HEK293 (cell line): ENCODE results near the gene IRAK3.

Experiments
- CTCF ChIA-PET: fragments of 350-600 bp; formaldehyde crosslinking; extraction: SDS; loops from one replicate; lab custom pipeline; 2021; ENCODE audit warnings: antibody characterized with exemption; lab: Yijun Ruan, JAX
- POLR2A ChIA-PET: fragments of 300-600 bp; formaldehyde crosslinking; extraction: SDS; loops from one replicate; lab custom pipeline; 2020; ENCODE audit warnings: antibody characterized with exemption, inconsistent platforms; lab: Yijun Ruan, JAX
- H3K27ac ChIP-seq: fragments of 200-500 bp; sonication (Bioruptor generic); 2 replicates; pipeline ENCODE4 v1.5.1; 2014; ENCODE audit warnings: low read depth, low read length, control low read depth, inconsistent platforms; ENCODE audit errors: extremely low read depth
- H3K36me3 ChIP-seq, 2 experiments: fragments of 200-500 bp in 1 of 2; sonication (Bioruptor generic) in 1 of 2; 1 replicate in 1 of 2; 2 replicates in 1 of 2; pipeline ENCODE4 v1.5.1; 2014 to 2017; ENCODE audit warnings: inconsistent platforms in 2 of 2, low read length in 2 of 2; ENCODE audit not compliant: control insufficient read depth in 2 of 2, insufficient read depth in 1 of 2
- H3K4me1 ChIP-seq: fragments of 200-500 bp; sonication (Bioruptor generic); 2 replicates; pipeline ENCODE4 v1.5.1; 2014; ENCODE audit warnings: mild to moderate bottlenecking, low read length, inconsistent platforms; ENCODE audit not compliant: control insufficient read depth, insufficient read depth
- H3K4me3 ChIP-seq: 2 replicates; pipeline ENCODE4 v1.5.1; 2011; ENCODE audit warnings: low read depth, mild to moderate bottlenecking, control low read depth, low read length, moderate library complexity
- H3K9me3 ChIP-seq: fragments of 200-500 bp; sonication (Bioruptor generic); 2 replicates; pipeline ENCODE4 v1.5.1; 2014; ENCODE audit warnings: low read depth, low read length, inconsistent platforms; ENCODE audit not compliant: control insufficient read depth, insufficient read depth
- GFI1B ChIP-seq: fragments of 450-650 bp; formaldehyde crosslinking; IDR thresholded peaks from 2 replicates; pipeline ENCODE4 v1.5.1; 2016; ENCODE audit warnings: missing biosample characterization, missing genetic modification characterization
- GLIS1 ChIP-seq: fragments of 450-650 bp; formaldehyde crosslinking; IDR thresholded peaks from 2 replicates; pipeline ENCODE4 v1.5.1; 2016; ENCODE audit warnings: missing biosample characterization, missing genetic modification characterization
- MZF1 ChIP-seq: fragments of 450-650 bp; formaldehyde crosslinking; IDR thresholded peaks from 2 replicates; pipeline ENCODE4 v1.5.1; 2017; ENCODE audit warnings: missing biosample characterization, missing genetic modification characterization, borderline replicate concordance
- ZBTB44 ChIP-seq: fragments of 450-650 bp; IDR thresholded peaks from 2 replicates; pipeline ENCODE4 v1.5.1; 2018; ENCODE audit warnings: missing biosample characterization, mild to moderate bottlenecking, missing genetic modification characterization
- ZBTB8A ChIP-seq: fragments of 450-650 bp; formaldehyde crosslinking; IDR thresholded peaks from 2 replicates; pipeline ENCODE4 v1.5.1; 2016; ENCODE audit warnings: missing biosample characterization, missing genetic modification characterization
- ZFP3 ChIP-seq: fragments of 450-650 bp; formaldehyde crosslinking; IDR thresholded peaks from 2 replicates; pipeline ENCODE4 v1.5.1; 2016; ENCODE audit warnings: low read depth, missing biosample characterization, missing genetic modification characterization
- ZNF148 ChIP-seq: fragments of 450-650 bp; formaldehyde crosslinking; IDR thresholded peaks from 2 replicates; pipeline ENCODE4 v1.5.0; 2017; ENCODE audit warnings: missing biosample characterization, missing genetic modification characterization, borderline replicate concordance
- ZNF174 ChIP-seq: fragments of 450-650 bp; formaldehyde crosslinking; IDR thresholded peaks from 2 replicates; pipeline ENCODE4 v1.5.0; 2017; ENCODE audit warnings: missing biosample characterization, mild to moderate bottlenecking, missing genetic modification characterization
- ZNF184 ChIP-seq: fragments of 450-650 bp; IDR thresholded peaks from 2 replicates; pipeline ENCODE4 v1.5.1; 2018; ENCODE audit warnings: missing biosample characterization, mild to moderate bottlenecking, missing genetic modification characterization
- ZNF202 ChIP-seq: fragments of 450-650 bp; formaldehyde crosslinking; IDR thresholded peaks from 2 replicates; pipeline ENCODE4 v1.5.1; 2016; ENCODE audit warnings: missing biosample characterization, missing genetic modification characterization, borderline replicate concordance
- ZNF26 ChIP-seq: fragments of 450-650 bp; formaldehyde crosslinking; IDR thresholded peaks from 2 replicates; pipeline ENCODE4 v1.5.1; 2016; ENCODE audit warnings: missing biosample characterization, missing genetic modification characterization
- ZNF280D ChIP-seq: fragments of 450-650 bp; formaldehyde crosslinking; IDR thresholded peaks from 2 replicates; pipeline ENCODE4 v1.5.1; 2016; ENCODE audit warnings: missing biosample characterization, missing genetic modification characterization
- ZNF362 ChIP-seq: fragments of 450-650 bp; formaldehyde crosslinking; IDR thresholded peaks from 2 replicates; pipeline ENCODE4 v1.5.1; 2016; ENCODE audit warnings: missing biosample characterization, missing genetic modification characterization
- ZNF404 ChIP-seq: fragments of 450-650 bp; formaldehyde crosslinking; IDR thresholded peaks from 2 replicates; pipeline ENCODE4 v1.5.1; 2017; ENCODE audit warnings: missing biosample characterization, missing genetic modification characterization
- ZNF670 ChIP-seq: fragments of 450-650 bp; formaldehyde crosslinking; IDR thresholded peaks from 2 replicates; pipeline ENCODE4 v1.5.1; 2016; ENCODE audit warnings: missing biosample characterization, missing genetic modification characterization, low read depth
- ZNF768 ChIP-seq: fragments of 450-650 bp; formaldehyde crosslinking; IDR thresholded peaks from 2 replicates; pipeline ENCODE4 v1.5.1; 2018; ENCODE audit warnings: missing biosample characterization, mild to moderate bottlenecking, missing genetic modification characterization
- ZNF785 ChIP-seq: fragments of 450-650 bp; formaldehyde crosslinking; IDR thresholded peaks from 2 replicates; pipeline ENCODE4 v1.5.1; 2016; ENCODE audit warnings: missing biosample characterization, missing genetic modification characterization
- ZSCAN18 ChIP-seq: fragments of 450-650 bp; formaldehyde crosslinking; IDR thresholded peaks from 2 replicates; pipeline ENCODE4 v1.5.1; 2016; ENCODE audit warnings: missing biosample characterization, missing genetic modification characterization
- ZXDB ChIP-seq: fragments of 450-650 bp; formaldehyde crosslinking; IDR thresholded peaks from 2 replicates; pipeline ENCODE4 v1.5.1; 2016; ENCODE audit warnings: missing biosample characterization, missing genetic modification characterization
- TF ChIP-seq, protein P1 (sequence below): fragments of 450-650 bp; formaldehyde crosslinking; IDR thresholded peaks from 2 replicates; pipeline ENCODE4 v1.5.1; 2017; ENCODE audit warnings: missing biosample characterization, missing genetic modification characterization
- TF ChIP-seq, protein P2 (sequence below): fragments of 450-650 bp; formaldehyde crosslinking; IDR thresholded peaks from 2 replicates; pipeline ENCODE4 v1.5.1; 2017; ENCODE audit warnings: missing biosample characterization, missing genetic modification characterization

Gene IRAK3

DNA sequence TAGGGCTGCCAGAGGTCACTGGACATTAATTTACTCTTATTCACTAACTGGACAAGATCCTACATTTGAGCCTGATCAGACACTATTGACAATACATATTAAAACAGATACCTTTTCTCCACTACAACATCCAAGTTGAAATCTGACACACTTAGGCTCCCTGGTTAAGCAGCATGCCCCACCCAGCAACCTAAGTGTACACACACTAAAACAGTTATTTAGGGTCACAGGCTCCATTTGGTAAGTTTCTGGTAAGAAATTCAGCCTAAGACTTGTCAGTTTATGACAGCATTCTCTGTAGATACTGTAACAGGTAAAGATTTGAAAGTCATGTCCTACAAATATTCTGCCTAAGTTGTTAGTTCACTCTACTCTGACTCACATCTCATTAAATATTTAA is 46.2 kb upstream of the IRAK3 start (continued):
- no peak for TF ChIP-seq ZBTB44 (tag by site-specific recombination)
- no peak for TF ChIP-seq ZBTB8A (tag by site-specific recombination)
- no peak for TF ChIP-seq ZFP3
- no peak for TF ChIP-seq ZNF26 (tag by site-specific recombination)
- no peak for TF ChIP-seq ZNF174
- no peak for TF ChIP-seq GFI1B (tag by site-specific recombination)
- no peak for TF ChIP-seq ZSCAN18 (tag by site-specific recombination)

DNA sequence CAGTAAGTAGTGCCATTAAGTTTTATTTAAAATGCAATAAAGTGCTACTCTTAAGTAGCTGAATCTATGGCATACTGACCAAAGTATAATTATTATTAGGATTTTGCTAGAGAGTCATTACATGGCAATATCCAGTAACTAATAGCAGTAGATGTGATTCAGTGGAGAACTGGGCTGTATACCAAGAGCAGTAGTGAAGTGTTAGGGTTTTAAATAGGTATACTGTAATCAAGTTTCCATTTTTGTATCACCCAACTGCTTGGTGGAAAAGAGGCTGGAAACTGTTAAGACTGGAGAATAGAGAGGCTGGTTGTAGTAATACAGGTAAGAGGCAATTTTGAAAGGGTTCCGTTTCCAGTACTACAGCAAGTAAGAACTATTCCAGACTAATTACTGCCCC is 45.1 kb upstream of the IRAK3 start:
- H3K27ac ChIP-seq = no peak overlapping the region
- H3K4me1 ChIP-seq = no peaks in the 10 kb centered on the region
- CTCF ChIA-PET = interaction anchor here (0.6 to 1.4 kb wide), 3 partner anchors 92 to 338 kb away, joined by 3 to 4 read pairs (median 3); no protein-coding TSS in a partner anchor
- POLR2A ChIA-PET = no interaction called here
- no peaks in the 10 kb centered on the region for H3K9me3 ChIP-seq
- no peak overlapping the region for H3K4me3 ChIP-seq
- H3K36me3 ChIP-seq = peaks cover 0 to 24% of the 10 kb centered on the region in 2 experiments; a peak in 2 of 3 replicates
- TF ChIP-seq ZNF670 (tag by site-specific recombination) (no peak), ZNF148 (tag by site-specific recombination) (no peak), ZNF202 (no peak), GFI1B (tag by site-specific recombination) (no peak), ZNF768 (no peak), ZXDB (tag by site-specific recombination) (no peak), ZNF280D (tag by site-specific recombination) (no peak), ZNF362 (no peak), ZNF404 (tag by site-specific recombination) (no peak), ZNF184 (tag by site-specific recombination) (no peak), MZF1 (tag by site-specific recombination) (no peak), GLIS1 (tag by site-specific recombination) (no peak), ZNF785 (tag by site-specific recombination) (no peak)
- TF ChIP-seq, protein P1, sequence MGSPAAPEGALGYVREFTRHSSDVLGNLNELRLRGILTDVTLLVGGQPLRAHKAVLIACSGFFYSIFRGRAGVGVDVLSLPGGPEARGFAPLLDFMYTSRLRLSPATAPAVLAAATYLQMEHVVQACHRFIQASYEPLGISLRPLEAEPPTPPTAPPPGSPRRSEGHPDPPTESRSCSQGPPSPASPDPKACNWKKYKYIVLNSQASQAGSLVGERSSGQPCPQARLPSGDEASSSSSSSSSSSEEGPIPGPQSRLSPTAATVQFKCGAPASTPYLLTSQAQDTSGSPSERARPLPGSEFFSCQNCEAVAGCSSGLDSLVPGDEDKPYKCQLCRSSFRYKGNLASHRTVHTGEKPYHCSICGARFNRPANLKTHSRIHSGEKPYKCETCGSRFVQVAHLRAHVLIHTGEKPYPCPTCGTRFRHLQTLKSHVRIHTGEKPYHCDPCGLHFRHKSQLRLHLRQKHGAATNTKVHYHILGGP (tag by site-specific recombination) = no peak
- TF ChIP-seq, protein P2, sequence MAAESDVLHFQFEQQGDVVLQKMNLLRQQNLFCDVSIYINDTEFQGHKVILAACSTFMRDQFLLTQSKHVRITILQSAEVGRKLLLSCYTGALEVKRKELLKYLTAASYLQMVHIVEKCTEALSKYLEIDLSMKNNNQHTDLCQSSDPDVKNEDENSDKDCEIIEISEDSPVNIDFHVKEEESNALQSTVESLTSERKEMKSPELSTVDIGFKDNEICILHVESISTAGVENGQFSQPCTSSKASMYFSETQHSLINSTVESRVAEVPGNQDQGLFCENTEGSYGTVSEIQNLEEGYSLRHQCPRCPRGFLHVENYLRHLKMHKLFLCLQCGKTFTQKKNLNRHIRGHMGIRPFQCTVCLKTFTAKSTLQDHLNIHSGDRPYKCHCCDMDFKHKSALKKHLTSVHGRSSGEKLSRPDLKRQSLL (tag by site-specific recombination) = no peak
